NCI-H2029 treated with DMSO at 0.1 percent for 48 hours (cell line): ENCODE measurements around the gene MRPL48.
"Not testable (repeated sequence)": the region's sequence is repeated elsewhere in the genome, so short reads cannot be mapped to it uniquely, and the experiment has no call there.

Experiments
- DNase-seq: peaks from one replicate; lab custom pipeline; 2025; lab: John Stamatoyannopoulos, UW

Gene MRPL48

DNA sequence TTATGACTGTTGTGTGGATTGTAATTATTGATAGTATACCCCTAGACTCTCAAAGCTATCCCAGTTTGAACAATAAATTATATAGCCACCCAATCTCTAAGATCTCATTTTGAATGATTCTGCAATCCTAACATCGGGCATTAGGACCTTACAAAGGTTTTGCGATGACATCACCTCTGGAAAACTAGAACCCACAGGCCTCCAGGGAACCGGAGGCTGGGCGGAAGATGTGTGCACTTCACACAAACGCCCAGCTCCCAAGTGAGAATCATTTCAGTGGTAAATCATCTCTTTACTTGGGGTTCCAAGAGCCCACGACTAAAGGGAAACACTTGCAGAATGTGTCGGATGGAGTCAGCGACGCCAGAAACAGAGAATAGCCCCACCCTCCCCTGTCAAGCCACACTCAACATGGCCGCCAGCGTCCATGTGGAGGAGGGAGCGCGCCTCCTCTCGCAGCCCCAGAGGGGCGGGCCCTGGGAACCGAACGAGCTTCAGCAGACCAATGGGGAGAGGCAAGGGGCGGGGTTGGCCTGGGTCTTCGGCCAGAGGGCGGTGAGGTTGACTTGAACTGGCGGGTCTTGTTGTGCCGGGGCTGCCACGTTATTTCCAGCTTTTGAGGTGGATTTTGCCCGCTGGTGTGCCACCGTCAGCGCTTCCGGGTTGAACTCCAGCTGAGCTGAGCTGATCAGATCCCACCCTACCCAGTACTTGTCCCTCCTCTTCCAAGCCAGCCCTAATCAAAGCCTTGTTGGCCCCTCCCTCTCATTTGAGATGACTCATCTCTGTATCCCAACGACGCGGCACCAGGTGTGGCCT lies 8.4 kb upstream of the MRPL48 start:
- peak; percentile 98 for DNase-seq

DNA sequence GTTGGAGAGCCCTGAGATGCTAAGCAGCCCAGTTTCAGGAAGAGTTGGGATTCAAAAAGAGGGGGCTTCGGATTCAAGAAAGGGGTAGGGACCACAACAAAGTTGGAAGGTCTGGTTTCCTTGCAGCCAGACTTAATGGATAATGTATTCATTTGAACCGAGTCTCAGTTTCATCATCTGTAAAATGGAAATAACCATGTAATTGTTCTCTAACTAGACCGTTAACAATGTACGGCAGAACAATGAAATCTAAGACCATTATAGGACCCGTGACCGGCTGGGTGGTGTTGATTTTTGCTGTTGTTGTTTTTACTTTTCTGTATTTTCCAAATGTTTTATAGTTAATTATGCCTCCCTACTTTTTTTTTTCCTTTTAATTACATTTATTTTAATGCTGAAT lies 6.4 kb upstream of the MRPL48 start:
- DNase-seq = no peak

DNA sequence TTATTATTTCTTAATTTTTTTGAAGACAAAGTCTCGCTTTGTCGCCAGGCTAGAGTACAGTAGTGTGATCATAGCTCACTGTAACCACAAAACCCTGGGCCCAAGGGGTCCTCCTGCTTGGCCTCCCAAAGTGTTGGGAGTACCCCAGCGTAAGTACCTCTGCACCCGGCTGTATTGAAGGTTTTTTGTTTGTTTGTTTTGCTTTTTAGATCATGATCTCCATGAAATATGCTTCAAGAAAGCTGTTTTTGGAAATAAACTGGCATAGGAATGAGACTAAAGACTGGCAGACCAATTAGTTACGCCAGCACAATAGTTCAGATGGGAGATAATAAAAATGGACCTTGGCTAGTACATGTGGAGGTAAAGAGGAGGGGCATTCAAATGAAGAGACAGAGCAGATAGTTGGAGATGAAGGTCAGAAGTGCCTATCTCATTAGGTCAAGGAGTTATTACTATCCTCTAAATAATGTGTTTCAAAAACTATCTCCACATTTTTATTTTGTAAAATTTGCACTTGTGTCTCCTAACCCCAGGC lies 4.1 kb upstream of the MRPL48 start:
- DNase-seq = no peak

DNA sequence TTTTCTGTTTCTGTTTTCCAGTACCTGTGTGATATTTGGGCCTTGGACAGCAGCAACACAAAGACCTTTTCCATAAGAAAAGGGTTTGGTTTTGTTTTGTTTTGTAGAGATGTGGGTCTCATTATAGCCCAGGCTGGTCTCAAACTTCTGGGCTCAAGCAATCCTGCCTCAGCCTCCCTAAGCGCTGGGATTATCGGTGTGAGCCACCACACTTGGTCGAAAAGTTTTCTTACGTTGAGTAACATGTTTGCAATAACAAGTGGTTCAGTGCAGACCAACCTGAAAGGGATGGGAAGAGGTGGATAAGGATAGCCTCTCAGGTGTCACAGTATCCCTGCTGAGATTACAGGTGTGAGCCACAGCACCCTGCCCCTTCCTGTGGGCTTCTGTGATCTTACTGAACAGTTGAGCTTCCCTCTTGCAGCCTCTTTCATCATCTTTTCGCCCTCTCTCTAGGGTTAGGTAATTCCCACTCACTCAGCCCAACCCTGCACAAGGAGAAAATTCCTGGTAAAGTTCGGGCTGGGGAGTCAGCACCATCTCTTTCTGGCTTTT lies 3.5 kb upstream of the MRPL48 start:
- no peak for DNase-seq

DNA sequence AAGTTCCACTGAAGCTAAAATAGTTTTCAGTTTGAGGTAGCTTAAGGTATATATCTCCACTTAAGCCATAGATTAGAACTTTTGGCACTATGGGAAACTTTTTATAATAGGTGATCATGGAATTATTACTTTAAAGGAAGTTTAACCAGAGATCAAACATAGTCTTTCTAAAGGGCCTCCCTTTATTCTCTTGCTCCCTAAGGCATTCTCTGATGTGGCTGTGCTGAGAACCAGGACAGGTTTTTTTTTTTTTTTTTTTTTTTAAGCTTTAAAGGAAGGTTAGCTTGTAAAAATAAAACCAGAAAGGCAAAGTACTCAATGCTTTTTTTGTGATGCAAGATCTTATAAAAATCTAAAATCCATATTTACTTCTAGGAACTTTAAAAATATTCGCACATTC lies 2.9 kb upstream of the MRPL48 start:
- no peak for DNase-seq

DNA sequence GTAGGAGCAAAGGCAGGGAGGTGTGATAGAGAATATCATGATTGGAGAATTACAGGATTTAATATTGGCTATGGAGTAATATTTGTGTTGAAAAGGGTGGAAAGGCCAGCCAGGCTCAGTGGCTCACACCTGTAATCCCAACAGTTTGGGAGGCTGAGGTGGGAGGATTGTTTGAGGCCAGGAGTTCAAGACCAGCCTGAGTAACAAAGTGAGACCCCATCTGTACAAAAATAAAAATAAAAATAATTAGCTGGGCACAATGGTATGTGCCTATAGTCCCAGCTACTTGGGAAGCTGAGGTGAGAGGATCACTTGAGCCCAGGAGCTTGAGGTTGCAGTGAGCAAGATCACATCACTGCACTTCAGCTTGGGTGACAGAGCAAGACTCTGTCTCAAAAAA lies 2.2 kb upstream of the MRPL48 start:
- DNase-seq = not testable (repeated sequence)

DNA sequence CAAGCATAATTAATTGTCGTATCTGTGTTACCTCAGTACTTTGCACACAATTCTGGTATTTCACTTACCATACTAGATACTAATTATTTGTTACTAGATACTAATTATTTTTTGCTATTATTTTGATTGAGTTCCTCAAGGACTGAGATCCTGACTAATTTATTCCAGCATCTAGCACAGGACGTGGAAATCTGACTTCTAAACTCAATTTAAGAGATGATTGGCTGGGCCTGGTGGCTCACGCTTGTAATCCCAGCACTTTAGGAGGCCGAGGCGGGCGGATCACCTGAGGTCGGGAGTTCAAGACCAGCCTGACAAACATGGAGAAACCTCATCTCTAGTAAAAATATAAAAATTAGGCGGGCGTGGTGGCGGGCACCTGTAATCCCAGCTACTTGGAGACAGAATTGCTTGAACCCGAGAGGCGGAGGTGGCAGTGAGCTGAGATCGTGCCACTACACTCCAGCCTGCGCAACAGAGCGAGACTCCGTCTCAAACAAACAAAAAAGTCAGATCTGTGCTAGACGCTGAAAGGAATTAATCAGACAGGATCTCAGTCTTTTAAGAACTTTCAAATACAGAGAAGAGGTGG lies 527 bp upstream of the MRPL48 start:
- no peak for DNase-seq

DNA sequence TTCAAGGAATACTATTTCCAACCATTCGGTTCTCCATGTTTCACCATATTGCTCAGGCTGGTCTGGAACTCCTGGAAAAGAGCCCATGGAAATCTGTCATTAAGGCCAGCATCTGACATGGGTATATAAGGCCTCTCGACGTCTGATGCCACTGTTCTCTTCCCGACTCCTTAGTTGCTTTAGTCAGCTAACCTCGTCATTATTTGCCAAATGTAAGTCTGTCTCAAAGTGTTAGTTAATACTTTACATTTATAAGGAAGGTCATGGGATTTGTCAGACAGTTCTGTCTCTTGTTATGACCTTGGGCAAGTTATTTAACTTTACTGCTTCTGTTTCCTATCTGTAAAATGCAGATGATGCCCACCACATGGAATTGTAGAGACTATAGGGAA lies 1.6 kb downstream of the MRPL48 start:
- no peak for DNase-seq

DNA sequence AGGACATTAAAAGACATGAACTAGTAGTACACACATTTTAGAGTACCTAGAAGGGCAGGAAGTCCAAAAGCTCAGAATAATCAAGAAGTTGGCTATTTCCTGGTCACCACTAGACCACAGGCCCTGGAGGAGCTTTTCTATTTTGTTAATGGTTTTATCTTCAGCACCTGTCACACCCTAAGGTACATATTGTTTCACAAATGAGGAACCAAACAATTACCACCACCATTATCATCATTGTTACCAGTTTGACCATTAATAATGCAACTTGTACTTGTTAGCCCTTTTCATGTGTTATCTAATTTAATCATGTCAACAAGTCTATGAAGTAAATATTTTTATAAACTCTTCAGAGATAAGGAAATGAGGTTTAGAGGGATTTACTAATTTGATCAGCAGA lies 4.9 kb downstream of the MRPL48 start:
- no peak for DNase-seq

DNA sequence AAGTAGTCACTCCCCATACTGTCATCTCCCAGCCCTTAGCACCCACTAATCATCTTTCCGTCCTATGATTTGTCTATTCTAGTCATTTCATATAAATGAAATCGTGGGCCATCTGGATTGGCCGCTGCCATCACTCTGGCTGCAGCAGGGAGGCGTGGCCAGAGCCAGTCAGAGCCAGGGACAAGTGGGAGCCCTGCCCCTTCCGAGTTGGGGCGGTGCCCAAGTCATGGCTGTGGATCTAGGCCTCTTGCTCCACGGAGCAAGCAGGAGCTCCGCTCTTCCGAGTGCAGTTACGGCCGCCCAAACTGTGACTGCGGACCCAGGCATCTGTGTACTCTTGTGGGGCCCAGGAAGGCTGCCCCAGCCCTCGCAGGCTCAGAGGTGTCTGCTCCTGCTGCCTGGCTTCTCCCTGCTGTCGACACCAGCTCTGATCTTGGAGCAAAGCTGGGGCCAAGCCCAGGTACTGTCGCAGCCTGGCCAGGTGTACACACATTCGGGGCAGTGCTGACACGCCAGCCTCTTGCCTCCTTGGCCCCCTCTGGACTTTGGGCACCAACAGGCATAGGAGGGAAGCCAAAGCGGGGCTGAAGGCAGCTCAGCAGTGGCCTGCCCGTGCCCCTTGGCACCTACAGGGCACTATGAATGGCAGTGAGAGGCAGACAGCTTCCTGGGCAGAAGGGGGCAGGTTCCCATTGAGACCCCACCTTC lies 8.4 kb downstream of the MRPL48 start:
- no peak for DNase-seq

DNA sequence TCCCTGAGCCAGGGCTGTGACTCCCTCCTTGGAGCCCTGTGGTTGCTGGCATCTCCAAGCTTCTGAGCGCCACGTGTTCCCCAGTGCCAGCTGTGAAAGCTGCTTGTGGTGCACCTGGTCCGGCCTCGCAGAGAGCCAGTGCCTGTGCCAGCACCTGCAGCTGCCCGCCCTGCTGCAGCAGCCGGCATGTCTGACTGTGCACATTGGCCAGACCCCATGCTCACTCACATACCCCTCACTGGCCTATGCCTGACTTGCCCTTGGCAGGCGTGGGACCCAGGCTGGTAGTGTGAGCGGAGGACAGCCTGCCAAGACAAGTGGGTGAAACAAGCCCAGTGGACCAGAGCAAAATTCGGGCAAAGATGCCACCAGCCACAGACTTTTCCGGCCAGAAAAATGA lies 9.8 kb downstream of the MRPL48 start:
- DNase-seq = peak; percentile 41

DNA sequence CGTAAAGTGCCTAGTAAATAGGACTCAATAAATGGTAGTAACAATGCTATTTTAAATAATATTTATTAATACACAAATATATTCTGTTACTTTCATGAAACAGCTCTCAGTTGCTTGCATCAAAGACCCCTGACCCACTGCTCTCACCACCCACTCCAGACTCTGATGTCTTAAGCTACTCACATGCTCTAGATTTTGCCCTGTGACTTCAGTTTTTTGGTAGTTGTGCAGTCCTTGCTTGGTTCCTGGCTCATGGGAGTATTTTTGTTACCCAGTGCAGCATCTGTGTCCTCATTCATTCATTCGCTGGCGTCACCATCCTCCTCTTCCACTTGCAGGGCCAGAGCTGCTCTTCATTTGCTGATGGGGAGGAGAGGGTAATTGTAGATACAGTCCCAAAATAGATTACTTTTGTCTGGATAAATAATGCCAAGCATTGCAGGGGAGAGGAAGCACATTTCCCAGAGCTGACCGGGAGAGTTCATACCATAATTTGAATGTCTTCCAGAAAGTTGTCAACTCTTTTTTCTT lies 12.7 kb downstream of the MRPL48 start:
- DNase-seq = no peak

DNA sequence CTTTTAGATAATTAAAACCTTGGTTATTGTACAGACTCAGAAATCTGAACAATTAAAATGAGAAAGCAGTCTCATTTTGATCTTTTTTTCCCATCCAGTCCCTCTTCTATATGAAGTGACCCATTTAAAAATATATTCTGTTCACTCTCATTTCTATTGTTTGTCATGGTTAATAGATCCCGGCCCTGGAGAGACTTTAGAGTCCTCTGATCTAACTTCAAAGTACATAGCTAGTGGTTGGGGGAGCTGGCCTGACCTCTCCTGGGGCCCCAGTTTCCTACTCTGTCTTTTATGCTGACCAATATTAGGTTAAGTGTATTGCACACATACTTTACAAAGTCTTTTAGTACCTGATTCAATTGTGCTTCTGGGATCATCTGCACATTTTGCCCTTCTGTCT lies 13.5 kb downstream of the MRPL48 start:
- DNase-seq = no peak

DNA sequence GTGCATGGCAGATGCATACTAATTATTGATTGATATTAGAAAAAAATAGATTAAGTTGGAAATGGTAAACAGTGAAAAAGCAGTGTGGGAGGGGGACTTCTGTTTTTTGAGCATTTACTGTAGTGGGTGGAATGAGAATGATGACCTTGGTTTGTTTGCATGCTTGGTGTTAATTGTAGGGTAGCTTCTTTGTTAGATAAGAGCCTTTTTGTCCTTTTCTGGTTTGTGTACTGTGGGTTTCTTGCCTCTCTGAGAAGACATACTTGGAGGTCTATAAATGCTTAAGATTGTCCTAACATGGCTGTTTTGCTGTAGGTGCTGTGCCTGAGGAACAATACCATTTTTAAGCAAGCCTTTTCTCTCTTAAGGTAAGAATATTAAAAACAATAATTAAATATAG lies 17.0 kb downstream of the MRPL48 start:
- DNase-seq = no peak

DNA sequence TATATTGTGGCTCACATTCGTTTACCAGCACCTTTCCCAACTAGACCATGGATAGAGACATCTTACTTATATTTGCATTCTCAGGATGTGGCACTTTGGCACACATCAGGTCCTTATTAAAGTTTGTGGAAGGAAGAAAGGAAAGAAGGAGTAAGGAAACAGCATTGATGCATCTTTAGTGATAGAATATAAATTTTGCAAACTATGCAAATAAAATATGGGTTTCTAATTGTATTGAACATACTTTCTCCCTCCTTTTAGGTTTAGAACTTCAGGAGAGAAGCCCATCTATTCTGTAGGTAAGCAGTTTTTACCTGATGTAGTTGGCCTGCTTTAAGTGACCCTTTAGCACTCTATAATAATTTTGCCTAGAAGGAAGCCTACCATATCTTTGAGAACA lies 20.4 kb downstream of the MRPL48 start:
- DNase-seq = no peak

DNA sequence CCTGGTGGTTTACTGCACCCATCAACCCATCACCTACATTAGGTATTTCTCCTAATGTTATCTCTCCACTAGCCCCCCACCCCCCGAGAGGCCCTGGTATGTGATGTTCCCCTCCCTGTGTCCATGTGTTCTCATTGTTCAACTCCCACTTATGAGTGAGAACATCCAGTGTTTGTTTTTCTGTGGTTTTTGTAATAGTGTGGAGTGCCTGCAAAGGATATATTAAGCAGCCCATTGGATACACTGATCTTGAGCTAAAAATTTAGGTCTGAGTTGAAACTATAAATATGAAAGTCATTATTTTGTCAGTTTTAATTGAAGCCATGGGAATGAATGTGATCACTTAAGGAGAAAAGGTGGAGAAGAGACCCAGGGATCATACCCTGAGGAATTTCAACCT lies 23.0 kb downstream of the MRPL48 start:
- DNase-seq = no peak

DNA sequence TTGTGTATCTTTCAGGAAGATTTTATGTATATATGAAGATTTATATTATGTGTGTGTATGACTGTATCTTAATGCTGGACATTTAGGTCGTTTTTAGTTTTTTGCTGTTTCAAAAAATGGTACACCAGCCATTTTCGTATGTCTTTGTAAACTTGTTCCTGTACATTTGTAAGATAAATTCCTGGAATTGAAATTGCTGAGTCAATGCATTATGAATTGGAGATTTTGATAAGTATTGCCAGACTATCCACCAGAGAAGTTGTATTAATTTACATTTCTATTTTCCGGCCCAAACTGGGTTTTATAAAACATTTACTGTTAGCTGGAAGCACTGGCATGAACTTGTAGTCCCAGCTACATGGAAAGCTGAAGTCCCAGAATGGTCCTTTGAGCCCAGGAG lies 24.6 kb downstream of the MRPL48 start:
- DNase-seq = no peak

DNA sequence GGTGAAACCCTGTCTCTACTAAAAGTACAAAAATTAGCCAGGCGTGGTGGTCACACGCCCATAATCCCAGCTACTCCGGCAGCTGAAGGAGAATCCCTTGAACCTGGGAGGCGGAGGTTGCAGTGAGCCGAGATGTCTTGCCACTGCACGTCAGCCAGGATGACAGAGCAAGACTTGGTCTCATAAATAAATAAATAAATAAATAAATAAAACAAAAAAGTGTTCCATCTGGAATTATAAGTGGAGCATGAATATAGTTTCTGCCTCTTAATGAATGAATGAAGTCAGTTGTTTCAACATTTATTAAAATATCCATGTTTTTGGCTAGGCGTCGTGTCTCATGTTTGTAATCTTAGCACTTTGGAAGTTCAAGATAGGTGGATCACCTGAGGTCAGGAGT lies 27.1 kb downstream of the MRPL48 start:
- no peak for DNase-seq

DNA sequence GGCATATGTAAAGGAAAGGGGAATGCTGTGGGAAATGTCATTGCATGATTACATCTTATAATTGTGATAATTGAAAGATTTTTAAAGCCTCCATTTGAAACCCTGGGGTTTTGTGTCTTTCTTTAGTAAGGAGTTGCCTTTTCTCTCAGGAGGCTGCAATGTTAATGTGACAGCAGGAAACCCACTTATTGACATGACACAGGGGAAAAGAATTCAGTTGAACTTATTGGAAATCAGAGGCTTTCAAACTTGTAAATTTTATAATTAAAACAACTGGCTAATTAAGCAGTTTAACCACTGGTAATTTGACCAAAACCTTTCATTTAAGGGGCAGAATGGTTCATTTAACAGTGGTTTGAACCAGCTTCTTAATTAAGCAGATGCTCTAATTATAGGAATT lies 31.2 kb downstream of the MRPL48 start:
- no peak for DNase-seq

DNA sequence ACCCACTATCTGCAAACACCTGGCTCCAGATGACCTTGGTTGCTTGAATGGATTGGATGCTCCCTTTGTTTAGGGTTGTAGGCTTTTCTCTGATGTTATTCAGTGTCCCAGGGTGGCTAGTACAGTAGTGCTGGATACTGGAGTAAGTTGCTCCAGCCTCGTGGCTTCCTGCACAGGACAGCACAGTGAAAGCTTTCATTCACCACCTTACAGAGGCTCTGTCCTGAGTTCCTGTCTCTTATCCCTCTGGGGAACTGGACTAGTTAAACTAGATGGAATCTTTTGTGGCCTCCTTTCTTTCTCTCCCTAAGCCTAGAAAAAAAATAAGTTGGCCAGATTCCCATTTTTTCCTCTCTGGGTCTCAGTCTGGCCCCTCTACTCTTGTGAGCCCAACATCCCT lies 42.6 kb downstream of the MRPL48 start:
- no peak for DNase-seq

DNA sequence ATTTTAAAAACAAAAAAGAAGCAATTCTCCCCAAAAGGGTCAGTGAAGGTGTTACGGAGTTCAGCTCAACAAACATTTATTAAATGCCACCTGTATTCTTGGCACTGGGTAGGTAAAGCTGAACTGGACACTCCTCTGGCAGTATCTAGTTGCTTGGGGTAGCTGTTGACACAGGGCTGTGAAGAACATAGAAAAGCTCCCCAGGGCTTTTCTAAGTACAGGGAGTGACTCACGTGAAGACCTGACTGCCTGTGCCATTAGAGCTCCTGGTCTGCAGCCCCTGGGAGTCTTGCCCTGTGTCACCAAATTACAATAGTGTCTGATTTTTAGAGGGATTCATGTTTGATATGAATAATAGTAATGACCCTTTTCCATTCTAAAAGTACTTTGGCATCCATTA lies 45.4 kb downstream of the MRPL48 start:
- DNase-seq = no peak

DNA sequence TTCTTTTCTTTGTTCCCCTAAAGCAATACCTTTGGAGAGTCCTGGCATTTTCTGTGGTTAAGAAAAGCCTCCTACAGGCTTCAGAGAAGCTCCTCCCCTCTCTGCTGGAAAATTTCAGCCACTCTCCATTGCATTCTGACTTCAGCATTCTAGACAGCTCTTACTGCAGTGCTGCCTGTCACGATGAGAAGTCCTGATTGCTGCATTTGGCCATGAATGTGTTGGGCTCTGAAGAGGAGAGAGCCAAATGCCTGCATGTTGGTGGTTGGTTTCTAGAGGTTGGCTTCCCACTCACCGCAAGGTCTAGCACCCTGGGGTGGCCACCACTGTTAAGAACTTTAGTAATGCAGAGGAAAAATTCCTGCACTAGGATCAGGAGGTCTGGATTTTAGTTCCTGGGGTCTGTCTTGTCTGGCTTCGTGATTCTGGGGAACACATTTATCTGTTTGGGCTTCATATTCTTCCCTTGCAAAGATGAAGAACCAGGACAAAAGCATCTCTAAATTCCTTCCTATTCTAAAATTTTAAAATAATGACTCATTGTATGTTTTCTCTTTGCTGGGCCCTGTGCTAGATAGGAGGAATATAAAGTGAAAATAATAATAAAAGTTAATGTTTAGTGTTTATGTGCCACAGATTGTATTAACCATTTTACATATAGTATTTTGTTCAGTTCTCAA lies 50.9 kb downstream of the MRPL48 start:
- no peak for DNase-seq
